ENCODE measurements around the gene CHP1.

- TF ChIP-seq EZH2 (IDR thresholded peaks at IDR 0.05; ENCODE audit: insufficient read depth, poor library complexity, severe bottlenecking) (no peak), EZH2phosphoT487 (IDR thresholded peaks at IDR 0.05; ENCODE audit: insufficient read depth, low read depth) (no peak)
These were observed 20.3 kb downstream of the CHP1 start for GRCh38 chr15:41251411-41251810.
